Brain microvascular endothelial cell (primary cell): Measurements from ENCODE around the gene ZNRF2.

Experiments
- DNase-seq: peaks from one replicate; pipeline ENCODE4 v3.0.0-alpha.2; 2020
- H3K27ac ChIP-seq: fragments of 250-450 bp; sonication (Bioruptor Pico); 2 replicates; pipeline ENCODE4 v1.5.1; 2020; ENCODE audit warnings: mild to moderate bottlenecking, moderate library complexity
- H3K27me3 ChIP-seq: fragments of 250-450 bp; sonication (Bioruptor Pico); replicated peaks from 2 replicates; pipeline ENCODE4 v1.5.1; 2020; ENCODE audit warnings: mild to moderate bottlenecking
- H3K36me3 ChIP-seq: fragments of 250-450 bp; sonication (Bioruptor Pico); replicated peaks from 2 replicates; pipeline ENCODE4 v1.5.1; 2020; ENCODE audit warnings: mild to moderate bottlenecking
- H3K4me3 ChIP-seq: 2 replicates; pipeline ENCODE4 v1.5.1; 2011; ENCODE audit warnings: low read depth, mild to moderate bottlenecking, control low read depth, low read length, moderate library complexity
- CTCF ChIP-seq: IDR thresholded peaks from 2 replicates; pipeline ENCODE4 v1.5.1; 2011; ENCODE audit warnings: low read depth, mild to moderate bottlenecking, moderate library complexity, low read length, control low read depth, inconsistent platforms; ENCODE audit errors: missing control alignments
- in situ Hi-C: cut with HindIII; loops from 2 replicates; pipeline ENCODE4 v1.10.0; 2017; ENCODE audit warnings: low sequenced_read_pairs, low pct_ligation_motif_present

Gene ZNRF2

GRCh38 chr7:30365621-30366020 lies 81.2 kb downstream of the ZNRF2 start:
- Histone ChIP-seq H3K4me3 (no peak overlapping the region), H3K36me3 (no peaks in the 10 kb centered on the region), H3K27ac (no peak overlapping the region), H3K27me3 (no peaks in the 10 kb centered on the region)
- in situ Hi-C loops, result no loop called here
- no peak for TF ChIP-seq CTCF
- no peak for DNase-seq

- H3K4me3 ChIP-seq, result no peak overlapping the region
- H3K27me3 ChIP-seq, result no peaks in the 10 kb centered on the region
- DNase-seq, result no peak
- in situ Hi-C loops, result no loop called here
- no peak for TF ChIP-seq CTCF
- H3K36me3 ChIP-seq, result no peaks in the 10 kb centered on the region
- H3K27ac ChIP-seq, result no peak overlapping the region
Measured at GRCh38 chr7:30366606-30367005, 82.2 kb downstream of the ZNRF2 start.

- Histone ChIP-seq H3K27me3 (no peaks in the 10 kb centered on the region), H3K4me3 (no peak overlapping the region), H3K36me3 (no peaks in the 10 kb centered on the region), H3K27ac (no peak overlapping the region)
- no peak for DNase-seq
- TF ChIP-seq CTCF, result no peak
- in situ Hi-C loops, result no loop called here
Measured at GRCh38 chr7:30367561-30367960, 83.2 kb downstream of the ZNRF2 start.

GRCh38 chr7:30369879-30370278 lies 85.5 kb downstream of the ZNRF2 start:
- H3K27ac ChIP-seq, result no peak overlapping the region
- in situ Hi-C loops, result no loop called here
- H3K4me3 ChIP-seq, result no peak overlapping the region
- no peak for TF ChIP-seq CTCF
- H3K27me3 ChIP-seq, result no peaks in the 10 kb centered on the region
- no peaks in the 10 kb centered on the region for H3K36me3 ChIP-seq
- no peak for DNase-seq

- DNase-seq, result no peak
- TF ChIP-seq CTCF, result no peak
- in situ Hi-C loops, result no loop called here
- Histone ChIP-seq H3K27me3 (no peaks in the 10 kb centered on the region), H3K36me3 (no peaks in the 10 kb centered on the region), H3K4me3 (no peak overlapping the region), H3K27ac (no peak overlapping the region)
Measured at GRCh38 chr7:30371321-30371720, 86.9 kb downstream of the ZNRF2 start.

- Histone ChIP-seq H3K36me3 (no peaks in the 10 kb centered on the region), H3K27me3 (no peaks in the 10 kb centered on the region), H3K27ac (no peak overlapping the region), H3K4me3 (no peak overlapping the region)
- no peak for DNase-seq
- in situ Hi-C loops, result no loop called here
- TF ChIP-seq CTCF, result no peak
Measured at GRCh38 chr7:30378275-30378674, 93.9 kb downstream of the ZNRF2 start.
